Left kidney (tissue), 2 donors: Measurements from ENCODE around the gene PTPN4. TPM values are rescaled to one million over a fixed set of nuclear protein-coding genes. Genes with fewer than 3 reads are reported as not detected.
"Not testable (repeated sequence)": the region's sequence is repeated elsewhere in the genome, so short reads cannot be mapped to it uniquely, and the experiment has no call there.

Experiments
- DNase-seq: peaks from one replicate; pipeline ENCODE4 v3.0.0-alpha.2; 2013
- polyA plus RNA-seq: library from polyadenylated mRNA; unstranded; fragments of 120-200 nt; gene quantifications from one replicate; pipeline ENCODE4 v1.2.1, GENCODE V29; 2013; ENCODE audit not compliant: insufficient read length

Gene PTPN4
- polyA plus RNA-seq, 1 donor, result 29.0 TPM

DNA sequence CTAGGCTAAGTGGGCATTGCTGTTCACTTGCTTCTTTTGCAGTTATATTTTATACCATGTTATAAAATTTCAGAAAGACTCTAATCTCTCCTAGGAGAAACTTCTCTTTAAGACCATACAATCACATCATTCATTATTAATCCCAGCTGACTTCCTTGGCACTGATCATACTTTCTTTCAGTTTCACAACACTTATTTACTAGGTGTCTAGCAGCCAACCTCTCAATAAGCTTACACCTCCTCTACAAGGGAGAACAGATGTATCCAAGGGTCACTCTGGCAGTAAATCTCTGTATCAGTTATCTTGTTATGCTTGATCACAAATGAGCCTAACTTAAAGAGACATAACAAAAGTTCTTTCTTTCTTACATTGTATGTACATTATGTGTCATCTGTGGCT is 183.3 kb downstream of the PTPN4 start:
- no peak for DNase-seq

DNA sequence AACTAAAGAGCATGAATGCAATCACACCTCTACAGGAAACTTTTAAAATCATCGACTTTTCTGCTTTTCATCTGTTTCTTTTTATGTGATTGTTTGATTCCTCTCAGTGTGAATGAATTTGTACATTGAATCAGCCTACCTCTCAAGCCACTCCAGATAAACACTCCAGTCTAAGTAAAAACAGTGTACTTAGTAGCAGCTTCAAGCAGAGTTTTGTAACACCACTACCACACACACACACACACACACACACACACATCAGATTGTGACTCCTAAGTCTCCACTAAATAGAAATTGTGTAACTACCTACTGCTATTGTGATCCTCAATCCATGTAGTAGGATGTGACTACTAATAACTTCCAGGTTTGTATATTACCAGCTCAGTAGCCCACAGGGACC is 187.8 kb downstream of the PTPN4 start:
- no peak for DNase-seq

DNA sequence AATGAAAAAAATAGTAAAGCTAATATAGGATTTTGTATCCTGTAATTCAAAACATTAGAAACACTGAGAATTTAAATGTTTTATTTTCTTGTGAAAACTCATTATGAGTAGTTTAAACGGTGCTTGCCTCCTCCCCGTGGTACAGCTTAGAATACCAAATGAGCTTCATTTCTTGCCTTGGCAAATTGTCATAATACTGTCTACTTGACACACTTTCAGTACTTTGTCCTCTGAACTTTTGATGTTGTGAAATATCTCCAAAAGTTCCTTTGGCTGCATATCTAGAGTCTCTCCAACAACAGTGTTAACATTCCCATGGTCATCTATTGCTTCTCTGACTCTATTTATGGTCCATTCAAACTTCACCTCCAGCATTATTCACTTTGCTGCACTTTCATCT is 191.2 kb downstream of the PTPN4 start:
- DNase-seq, result no peak

DNA sequence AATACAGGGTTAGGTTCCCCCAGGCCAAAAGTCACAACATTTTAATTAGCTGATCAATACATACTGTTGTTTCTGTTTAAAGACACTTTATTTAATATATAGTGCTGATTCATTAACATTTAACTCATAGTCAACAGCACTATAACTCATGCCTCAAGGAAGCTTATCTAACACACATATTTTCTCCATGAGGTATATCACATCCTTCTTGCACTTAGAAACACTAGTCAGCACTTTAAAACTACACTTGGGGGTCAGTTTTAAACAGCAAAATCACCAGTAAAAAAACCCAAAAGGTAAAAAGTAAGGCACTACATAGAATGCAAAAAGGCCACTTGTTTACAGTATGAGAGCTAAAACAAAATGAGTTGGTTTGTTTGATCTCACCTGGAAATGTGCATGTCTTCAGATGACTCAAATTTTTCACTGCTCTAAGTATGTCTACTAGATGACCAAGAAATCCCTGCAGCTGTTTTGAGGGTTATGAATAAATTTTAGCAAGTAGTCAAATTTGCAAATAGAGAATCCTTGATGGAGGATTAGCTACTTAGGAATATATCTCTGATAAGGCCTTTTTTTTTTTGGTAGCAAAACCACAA is 199.0 kb downstream of the PTPN4 start:
- DNase-seq, result no peak

DNA sequence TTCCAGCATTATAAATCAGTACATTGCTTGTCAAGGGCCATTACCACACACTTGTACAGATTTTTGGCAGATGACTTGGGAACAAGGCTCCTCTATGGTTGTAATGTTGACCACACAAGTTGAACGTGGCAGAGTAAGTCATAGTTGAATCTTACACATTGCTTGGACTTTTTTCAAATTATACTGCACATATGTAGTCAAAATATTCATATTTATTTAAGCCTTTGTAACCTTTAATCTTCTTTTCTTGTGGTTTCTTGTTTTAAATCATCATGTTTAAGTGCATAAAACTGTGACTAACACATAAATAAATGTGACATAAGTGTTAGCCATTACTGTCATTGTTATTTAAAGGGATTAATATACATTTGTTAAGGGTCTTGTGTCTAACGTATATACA is 201.1 kb downstream of the PTPN4 start:
- DNase-seq, result no peak

DNA sequence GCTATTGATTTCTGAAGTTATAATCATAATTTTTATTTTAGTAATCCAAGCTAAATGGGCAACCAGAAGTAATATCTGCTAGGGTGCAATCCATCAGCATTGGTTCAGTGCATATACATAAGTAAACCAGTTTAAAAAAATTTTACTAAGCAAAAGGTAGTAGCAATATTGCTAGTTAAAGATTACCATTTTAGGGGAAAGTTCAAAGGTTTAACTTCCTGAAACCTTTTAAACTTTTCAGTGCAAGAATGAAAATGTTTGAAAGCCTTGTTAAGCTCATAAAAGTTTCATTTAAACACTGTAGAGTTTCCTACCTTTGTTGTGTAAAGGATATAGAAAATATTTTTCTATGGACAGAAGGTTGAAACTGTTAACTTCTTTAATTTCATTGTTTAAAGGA is 222.2 kb downstream of the PTPN4 start:
- no peak for DNase-seq

DNA sequence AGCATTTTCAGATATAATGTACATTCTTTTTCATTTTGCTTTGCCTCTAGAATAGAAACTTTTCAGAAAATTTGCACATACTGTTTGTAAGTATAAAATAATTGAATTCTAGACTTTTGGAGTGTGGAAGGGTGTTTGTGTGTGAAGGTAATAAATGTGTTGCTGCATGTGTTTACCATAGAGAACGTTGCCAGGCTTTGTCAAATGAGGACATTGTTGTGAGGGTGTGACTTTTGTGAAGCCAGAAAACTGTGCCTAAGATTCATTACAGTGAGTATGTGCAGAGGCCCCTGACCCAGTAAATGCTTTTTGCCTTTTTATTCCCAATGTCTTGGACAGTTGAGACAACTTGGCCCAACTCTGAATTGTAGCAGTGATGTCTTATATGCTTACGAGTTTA is 222.8 kb downstream of the PTPN4 start:
- DNase-seq, result no peak

DNA sequence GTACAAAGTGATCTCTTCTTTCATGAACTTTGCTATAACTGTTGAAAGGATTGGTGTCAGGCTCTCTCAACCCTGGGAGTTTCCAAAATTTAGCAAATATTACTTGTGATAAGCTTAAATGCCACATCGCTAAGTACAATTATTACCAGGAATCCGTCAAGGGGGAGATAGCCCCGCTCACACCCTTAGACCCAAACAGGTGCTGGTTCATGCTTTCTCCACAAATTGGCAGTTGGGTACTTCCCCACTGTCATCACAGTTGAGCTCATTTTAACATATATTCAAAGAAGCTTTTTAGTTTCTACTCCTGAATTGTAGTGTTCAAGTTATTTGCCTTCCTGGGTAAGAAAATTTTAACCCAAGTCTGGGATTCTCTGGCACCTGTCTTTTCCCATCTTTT is 223.4 kb downstream of the PTPN4 start:
- no peak for DNase-seq

DNA sequence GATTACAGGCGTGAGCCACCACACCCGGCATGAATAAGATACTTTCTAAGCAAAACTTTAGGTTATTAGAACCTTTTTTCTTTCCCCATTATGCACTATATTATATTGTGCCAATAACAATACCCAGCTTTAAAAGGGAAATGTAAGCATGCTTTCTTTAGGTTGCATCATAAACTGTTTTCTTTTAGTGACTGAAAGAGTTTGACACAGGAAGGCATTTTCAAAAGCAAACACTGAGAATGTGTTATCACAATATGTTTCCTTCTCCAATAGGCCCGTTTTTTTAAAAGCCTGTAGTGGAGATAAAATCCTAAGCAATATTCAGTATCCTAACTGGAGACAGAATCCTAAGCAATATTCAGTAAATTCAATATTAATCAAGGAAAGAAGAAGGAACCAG is 236.4 kb downstream of the PTPN4 start:
- DNase-seq, result no peak

DNA sequence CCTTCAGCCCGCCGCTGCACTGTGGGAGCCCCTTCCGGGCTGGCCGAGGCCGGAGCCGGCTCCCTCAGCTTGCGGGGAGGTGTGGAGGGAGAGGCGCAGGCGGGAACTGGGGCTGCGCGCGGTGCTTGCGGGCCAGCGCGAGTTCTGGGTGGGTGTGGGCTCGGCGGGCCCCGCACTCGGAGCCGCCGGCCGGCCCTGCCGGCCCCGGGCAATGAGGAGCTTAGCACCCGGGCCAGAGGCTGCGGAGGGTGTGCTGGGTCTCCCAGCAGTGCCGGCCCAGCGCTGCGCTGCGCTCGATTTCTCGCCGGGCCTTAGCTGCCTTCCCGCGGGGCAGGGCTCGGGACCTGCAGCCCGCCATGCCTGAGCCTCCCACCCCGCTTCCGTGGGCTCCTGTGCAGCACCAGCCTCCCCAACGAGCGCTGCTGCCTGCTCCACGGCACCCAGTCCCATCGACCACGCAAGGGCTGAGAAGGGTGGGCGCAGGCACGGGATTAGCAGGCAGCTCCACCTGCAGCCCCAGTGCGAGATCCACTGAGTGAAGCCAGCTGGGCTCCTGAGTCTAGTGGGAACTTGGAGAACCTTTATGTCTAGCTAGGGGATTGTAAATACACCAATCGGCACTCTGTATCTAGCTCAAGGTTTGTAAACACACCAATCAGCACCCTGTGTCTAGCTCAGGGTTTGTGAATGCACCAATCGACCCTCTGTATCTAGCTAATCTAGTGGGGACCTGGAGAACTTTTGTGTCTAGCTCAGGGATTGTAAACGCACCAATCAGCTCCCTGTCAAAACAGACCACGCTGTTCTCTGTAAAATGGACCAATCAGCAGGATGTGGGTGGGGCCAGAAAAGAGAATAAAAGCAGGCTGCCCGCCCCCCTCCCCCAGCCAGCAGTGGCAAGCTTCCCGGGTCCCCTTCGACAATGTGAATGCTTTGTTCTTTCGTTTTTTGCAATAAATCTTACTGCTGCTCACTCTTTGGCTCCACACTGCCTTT is 237.5 kb downstream of the PTPN4 start:
- not testable (repeated sequence) for DNase-seq

DNA sequence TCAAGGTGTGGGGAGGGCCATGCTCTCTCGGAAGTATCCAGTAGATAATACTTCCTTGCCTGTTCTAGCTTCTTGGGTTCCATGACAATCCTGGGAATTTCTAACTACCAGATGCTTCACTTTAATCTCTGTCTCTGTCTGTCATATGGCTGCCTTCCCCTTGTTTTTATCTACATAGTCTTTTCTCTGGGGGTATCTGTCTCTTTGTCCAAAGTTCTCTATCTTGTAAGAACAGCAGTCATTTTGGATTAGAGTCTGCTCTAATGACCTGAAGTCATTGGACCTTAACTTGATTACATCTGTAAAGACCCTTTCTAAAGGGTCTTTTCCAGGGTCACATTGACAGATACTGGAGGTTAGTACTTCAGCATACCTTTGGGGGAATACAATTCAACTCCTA is 241.7 kb downstream of the PTPN4 start:
- DNase-seq, result no peak

DNA sequence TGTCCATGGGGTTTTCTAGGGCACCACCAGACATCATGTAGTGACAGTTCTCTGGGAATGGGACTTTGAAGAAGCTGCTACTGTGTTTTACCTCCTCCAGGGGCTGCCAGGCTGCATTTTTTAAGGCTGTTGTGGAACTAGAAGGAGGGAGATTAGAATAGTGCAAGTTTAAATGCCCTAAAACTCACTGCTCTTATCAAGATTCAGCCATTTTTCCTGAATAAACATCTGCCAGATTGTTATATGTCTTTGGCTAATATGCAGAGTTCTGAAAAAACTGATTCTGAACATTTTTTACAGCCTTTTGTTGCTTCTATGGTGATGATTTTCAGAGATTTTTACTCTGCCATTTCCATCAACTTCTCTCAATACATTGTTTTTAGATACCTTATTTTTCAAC is 244.5 kb downstream of the PTPN4 start:
- no peak for DNase-seq

DNA sequence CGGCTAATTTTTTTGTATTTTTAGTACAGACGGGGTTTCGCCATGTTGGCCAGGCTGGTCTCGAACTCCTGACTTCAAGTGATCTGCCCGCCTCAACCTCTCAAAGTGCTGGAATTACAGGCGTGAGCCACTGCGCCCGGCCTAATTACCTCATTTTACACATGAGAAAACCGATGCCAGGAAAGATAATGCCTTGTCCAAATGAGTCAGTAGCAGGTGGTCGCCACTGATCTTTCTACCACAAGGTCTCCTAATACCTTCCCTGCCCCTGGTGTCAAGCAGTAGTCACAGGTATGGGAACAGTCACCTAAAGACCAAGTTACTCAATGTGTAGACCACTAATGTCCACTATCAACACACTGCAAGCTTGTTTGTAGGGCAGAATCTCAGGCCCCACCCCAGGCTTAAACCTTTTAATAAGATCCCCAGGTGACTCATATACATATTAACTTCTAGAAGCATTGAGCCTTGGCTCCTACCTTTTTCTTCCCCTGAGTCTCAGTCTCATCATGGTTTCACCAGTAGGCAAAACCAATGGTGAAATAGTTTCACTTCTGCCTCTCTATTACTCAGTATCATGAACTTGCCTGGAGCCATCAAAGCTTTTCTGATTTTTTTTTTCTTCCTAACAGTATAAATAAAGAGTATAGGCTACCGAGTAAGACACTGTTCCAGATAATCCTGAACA is 246.3 kb downstream of the PTPN4 start:
- DNase-seq, result no peak

DNA sequence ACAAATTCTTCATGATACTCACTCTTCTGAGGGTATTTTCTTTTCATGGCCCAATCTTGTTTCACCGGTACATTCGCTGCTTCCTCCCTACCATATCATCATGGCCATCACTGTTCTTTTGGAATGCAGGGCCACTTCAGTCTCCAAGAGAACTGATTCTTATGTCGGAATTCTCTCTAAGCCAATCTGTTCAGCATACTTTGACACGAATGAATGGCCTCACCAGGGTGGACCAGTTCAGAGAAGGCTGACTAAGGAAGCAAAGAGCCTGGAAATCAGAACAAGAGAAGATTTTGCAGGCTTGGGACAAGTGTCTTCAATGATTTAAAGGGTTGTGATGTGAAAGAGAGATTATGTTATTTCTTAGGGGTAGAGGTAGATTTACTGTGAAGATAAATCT is 248.1 kb downstream of the PTPN4 start:
- no peak for DNase-seq

DNA sequence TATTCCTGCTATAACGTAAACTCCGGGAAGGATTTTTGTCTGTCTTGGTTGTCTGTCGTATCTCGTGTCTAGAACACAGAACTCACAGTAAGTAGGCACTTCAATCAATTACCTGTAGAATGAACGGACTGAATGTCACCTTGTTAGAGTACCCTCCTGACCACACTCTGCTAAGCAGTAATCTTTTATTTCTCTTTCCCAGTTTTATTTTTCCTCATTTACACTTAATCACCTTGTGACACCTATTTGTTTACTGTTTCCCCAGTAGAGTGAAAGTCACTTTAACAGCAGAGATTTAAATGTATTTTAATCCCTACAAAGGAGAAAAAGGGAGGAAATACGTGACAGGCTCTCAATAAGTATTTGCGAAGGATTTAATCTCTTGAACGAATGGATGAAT is 252.6 kb downstream of the PTPN4 start:
- no peak for DNase-seq

DNA sequence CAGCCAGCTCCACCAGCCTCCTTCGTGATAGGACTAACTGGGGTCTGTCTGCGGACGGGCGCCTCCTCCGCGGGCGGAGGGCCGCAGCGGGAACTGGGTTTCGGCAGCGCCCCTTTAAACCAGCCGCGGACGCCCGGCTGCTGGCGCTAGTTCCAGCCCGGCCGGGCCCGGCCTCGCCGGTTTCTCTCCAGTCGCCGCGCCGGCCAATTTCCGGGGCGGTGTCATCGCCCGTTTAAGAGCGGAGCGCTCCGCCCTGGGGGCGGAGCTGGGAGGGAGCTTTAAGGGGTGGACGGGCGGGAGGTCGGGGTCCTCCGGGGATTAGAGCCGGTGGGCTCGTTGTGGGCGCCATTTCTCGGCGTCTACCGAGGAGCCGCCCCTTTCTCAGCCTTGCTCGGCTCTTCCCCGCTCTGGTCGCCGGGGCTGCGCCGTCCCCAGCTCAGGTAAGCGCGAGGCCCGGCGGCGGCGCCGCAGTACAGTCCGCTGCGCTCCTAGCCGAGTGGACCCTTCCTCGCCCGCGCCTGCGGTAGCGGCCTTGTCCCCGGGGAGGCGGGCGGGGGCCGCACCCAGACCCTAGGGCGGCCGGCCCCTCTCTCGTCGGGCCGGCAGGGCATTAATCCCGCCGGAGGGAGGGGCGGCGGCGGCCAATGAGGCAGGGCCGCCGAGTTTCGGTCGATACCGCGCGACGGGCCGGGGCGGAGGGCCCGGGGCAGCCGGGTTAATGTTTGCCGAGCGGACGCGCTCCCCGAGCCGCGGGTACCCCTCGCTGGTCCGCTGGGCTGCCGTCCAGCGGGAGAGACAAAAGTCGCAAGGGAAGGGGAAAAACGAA is 253.3 kb downstream of the PTPN4 start, which contains the start of gene EPB41L5:
Gene EPB41L5, plus strand, starts transcription at position 307 of the 826 bp plus-strand sequence. CDS start 6,008 bp downstream, outside the sequence.
- DNase-seq, result peak; percentile 97

DNA sequence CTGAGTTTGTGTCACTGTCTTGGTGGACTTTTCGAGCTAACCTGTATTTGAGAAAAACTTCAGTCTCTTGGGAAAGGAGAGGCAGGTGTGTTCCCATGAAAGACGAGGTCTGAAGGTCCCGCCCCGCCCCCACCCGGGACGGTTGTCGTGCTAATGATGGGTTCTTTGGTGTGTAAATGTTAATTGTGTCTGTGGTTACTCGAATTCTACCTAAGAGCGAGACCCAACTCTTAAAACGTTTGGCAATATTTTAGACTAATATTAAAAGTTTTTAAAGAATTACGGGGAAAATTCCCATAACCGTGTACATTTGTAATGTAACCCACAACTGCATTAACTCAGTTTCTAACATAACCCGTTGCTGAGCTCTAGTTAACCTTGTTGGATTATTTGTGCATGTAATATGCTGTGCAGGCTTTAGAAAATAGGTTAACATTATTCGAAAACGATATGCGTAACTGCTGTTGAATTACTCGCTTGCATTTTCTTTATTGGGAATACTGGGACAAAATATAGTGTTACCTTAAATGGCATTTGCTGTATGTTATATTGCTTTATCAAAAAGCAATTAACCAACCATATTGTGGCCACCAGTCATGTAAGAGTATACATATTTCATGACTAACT is 254.0 kb downstream of the PTPN4 start:
- DNase-seq, result peak; percentile 47

DNA sequence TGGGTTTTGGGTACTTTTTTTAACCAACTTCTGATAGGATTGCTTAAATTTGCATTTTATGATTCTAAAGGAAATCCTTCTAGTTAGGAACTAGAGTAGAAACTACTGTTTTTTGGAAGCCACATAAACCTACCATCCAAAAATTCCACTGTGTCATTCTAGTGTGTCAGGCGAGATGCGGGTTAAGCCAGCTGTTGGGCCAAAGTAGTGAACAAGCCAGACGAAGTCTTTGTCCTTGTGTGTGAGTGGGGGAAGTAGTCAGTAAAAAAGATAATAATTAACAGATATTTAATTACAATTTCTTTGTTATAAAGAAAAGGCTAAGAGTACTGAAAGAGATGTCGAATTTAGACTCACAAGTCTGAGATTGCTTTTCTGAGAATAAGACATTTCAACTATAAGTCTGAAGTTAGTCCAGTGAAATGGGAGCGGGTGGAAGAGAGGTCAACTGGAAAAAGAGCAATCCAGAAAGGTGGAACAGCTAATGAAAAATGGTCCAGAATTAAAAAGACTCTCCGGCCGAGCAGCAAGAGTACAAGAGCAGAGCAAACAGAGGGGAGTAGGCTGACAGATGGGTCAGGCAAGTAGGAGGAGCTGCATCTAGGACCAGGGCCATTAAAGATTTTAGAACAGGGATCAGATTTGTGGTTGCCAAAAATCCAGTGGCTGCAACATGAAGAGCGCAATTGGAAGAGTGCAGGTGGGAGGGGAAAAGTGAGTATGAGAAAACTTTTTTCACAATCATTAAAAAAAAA is 254.7 kb downstream of the PTPN4 start:
- peak; percentile 41 for DNase-seq

DNA sequence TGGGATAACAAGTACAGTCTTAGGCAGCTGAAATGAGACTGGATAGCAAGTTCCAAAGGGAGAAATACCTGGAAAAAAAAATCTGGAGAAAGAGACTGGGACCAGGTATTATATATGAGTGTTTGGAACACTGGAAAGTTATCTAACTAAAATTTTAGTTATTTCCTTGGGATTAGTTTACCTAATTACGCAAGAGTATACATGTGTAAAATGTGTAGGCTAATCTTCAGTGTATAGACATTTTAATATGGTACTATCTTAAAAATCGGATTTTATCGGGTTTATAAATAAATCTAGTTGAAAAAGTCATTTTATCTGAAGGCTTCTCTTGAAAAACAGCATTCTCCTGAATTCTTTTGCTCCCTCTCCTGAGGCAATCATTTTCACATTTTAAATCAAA is 257.1 kb downstream of the PTPN4 start:
- DNase-seq, result no peak

DNA sequence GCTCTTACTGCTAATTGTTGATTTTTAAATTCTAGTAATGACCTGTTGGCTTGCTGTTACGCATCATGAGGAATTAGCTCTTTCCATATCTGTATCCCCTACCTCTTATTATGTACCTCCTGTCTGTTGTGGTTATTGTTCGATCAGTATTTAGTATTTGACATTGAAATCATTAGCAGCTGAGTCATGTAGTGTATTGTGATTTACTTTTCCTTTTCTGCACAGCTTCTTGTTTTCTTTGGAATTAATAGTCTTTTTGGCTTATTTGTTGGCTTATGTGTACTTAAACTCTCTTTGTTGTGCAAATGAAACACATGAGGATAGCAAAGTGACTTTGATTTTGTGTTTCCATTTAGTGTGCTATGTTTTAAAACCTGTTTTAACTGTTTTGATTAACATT is 257.5 kb downstream of the PTPN4 start:
- DNase-seq, result no peak

DNA sequence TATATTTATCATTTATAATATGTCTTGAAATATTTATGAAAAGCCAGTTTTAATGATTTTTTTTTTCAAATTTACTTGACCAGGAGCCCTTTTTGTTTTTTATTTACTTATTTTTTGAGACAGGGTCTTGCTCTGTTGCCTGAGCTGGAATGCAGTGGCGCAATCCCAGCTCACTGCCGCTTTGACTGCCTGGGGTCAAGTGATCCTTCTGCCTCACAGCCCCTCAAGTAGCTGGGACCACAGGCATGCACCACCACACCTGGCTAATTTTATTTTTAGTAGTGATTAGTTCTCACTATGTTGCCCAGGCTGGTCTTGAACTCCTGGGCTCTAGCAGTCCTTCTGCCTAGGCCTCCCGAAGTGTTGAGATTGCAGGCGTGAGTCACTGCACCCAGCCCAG is 258.8 kb downstream of the PTPN4 start:
- DNase-seq, result no peak
